Mesothelial cell of epicardium (in vitro differentiated cells): ENCODE results near the gene CTDP1. TPM values are rescaled to one million over a fixed set of nuclear protein-coding genes. Genes with fewer than 3 reads are reported as not detected.

Experiments
- DNase-seq, 2 experiments: peaks; one replicate each; pipeline ENCODE4 v3.0.0; 2021; ENCODE audit warnings: low spot score in 2 of 2; ENCODE audit not compliant: unreplicated experiment in 2 of 2
- H3K27ac Mint-ChIP-seq: 2 replicates; pipeline ENCODE4 v1.8.0; 2021; ENCODE audit warnings: mixed read lengths
- H3K27me3 Mint-ChIP-seq: 2 replicates; pipeline ENCODE4 v1.8.0; 2021; ENCODE audit warnings: low read depth, mixed read lengths
- H3K36me3 Mint-ChIP-seq: 2 replicates; pipeline ENCODE4 v1.8.0; 2021; ENCODE audit warnings: mixed read lengths
- H3K4me1 Mint-ChIP-seq: 2 replicates; pipeline ENCODE4 v1.8.0; 2021; ENCODE audit warnings: mixed read lengths
- H3K4me3 Mint-ChIP-seq: 2 replicates; pipeline ENCODE4 v1.8.0; 2021; ENCODE audit warnings: mild to moderate bottlenecking, moderate library complexity, mixed read lengths
- H3K9me3 Mint-ChIP-seq: 2 replicates; pipeline ENCODE4 v1.8.0; 2021; ENCODE audit warnings: mixed read lengths
- CTCF ChIP-seq: fragments of 200-600 bp; sonication (generic); IDR thresholded peaks from one replicate; pipeline ENCODE4 v1.5.0; 2021; ENCODE audit warnings: antibody characterized with exemption; ENCODE audit not compliant: unreplicated experiment
- total RNA-seq: library from RNA; stranded (reverse); gene quantifications from 3 replicates; pipeline ENCODE4 v1.2.1, GENCODE V29; 2021

Gene CTDP1
- total RNA-seq, 1 donor from 2014 or later = 24.1 TPM

GRCh38 chr18:79634186-79634585 lies 45.4 kb upstream of the CTDP1 start:
- H3K27me3 Mint-ChIP-seq = peaks cover 9% of the 10 kb centered on the region
- no peaks in the 10 kb centered on the region for H3K36me3 Mint-ChIP-seq
- H3K4me1 Mint-ChIP-seq = no peaks in the 10 kb centered on the region
- TF ChIP-seq CTCF = no peak
- DNase-seq = no peak
- H3K9me3 Mint-ChIP-seq = peaks cover 7% of the 10 kb centered on the region
- H3K4me3 Mint-ChIP-seq = no peak overlapping the region
- H3K27ac Mint-ChIP-seq = no peak overlapping the region

GRCh38 chr18:79634593-79635426 lies 44.8 kb upstream of the CTDP1 start:
- H3K36me3 Mint-ChIP-seq = no peaks in the 10 kb centered on the region
- DNase-seq = no peak

GRCh38 chr18:79635427-79635726 lies 44.2 kb upstream of the CTDP1 start:
- no peak for TF ChIP-seq CTCF
- Mint-ChIP-seq H3K4me3 (no peak overlapping the region), H3K27me3 (peaks cover 6% of the 10 kb centered on the region), H3K36me3 (no peaks in the 10 kb centered on the region), H3K27ac (no peak overlapping the region), H3K4me1 (no peaks in the 10 kb centered on the region), H3K9me3 (peaks cover 7% of the 10 kb centered on the region)
- DNase-seq = no peak

More at GRCh38 chr18:79634593-79635426, 44.8 kb upstream of the CTDP1 start:
- H3K4me1 Mint-ChIP-seq = no peaks in the 10 kb centered on the region
- TF ChIP-seq CTCF = no peak
- peaks cover 6% of the 10 kb centered on the region for H3K27me3 Mint-ChIP-seq
- H3K9me3 Mint-ChIP-seq = peaks cover 7% of the 10 kb centered on the region
- H3K27ac Mint-ChIP-seq = no peak overlapping the region
- H3K4me3 Mint-ChIP-seq = no peak overlapping the region

- Mint-ChIP-seq H3K4me1 (no peaks in the 10 kb centered on the region), H3K4me3 (no peak overlapping the region), H3K9me3 (peaks cover 7% of the 10 kb centered on the region), H3K36me3 (no peaks in the 10 kb centered on the region), H3K27ac (no peak overlapping the region), H3K27me3 (peaks cover 8% of the 10 kb centered on the region)
- TF ChIP-seq CTCF = no peak
- DNase-seq = no peak
Observed at GRCh38 chr18:79637181-79637920, 42.3 kb upstream of the CTDP1 start.

- Mint-ChIP-seq H3K9me3 (peaks cover 7% of the 10 kb centered on the region), H3K27me3 (peaks cover 8% of the 10 kb centered on the region), H3K36me3 (no peaks in the 10 kb centered on the region), H3K4me3 (no peak overlapping the region), H3K27ac (no peak overlapping the region), H3K4me1 (no peaks in the 10 kb centered on the region)
- TF ChIP-seq CTCF = no peak
- no peak for DNase-seq
Observed at GRCh38 chr18:79637921-79638909, 41.4 kb upstream of the CTDP1 start.
